GM15510 (cell line): ENCODE measurements around the gene DNAH8.

ENCODE experiments used
- POLR2A ChIP-seq: IDR thresholded peaks from 3 replicates; pipeline ENCODE4 v1.6.1; 2011; ENCODE audit warnings: borderline replicate concordance; ENCODE audit not compliant: insufficient read length; ENCODE audit errors: extremely low read depth

The DNAH8 gene

DNA sequence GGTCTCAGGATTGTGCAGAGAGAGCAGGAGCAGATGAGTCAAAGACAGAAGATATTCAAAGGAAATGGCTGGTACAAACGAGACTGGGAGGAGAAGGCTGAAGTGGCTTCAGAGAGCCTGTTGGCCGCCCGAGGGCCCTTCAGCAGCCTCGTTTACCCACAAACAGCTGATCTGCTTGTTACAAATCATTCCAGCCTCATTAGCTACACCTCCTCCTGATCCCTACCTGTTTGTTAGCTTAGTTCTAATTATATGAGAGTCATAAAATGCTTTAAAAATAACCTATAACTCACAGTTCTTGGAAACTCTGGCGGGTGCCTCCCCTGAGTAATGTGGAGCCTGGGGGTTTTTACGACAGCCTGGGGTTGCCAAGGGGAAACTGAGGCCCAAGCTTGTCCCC is 346.1 kb downstream of the DNAH8 start:
- TF ChIP-seq POLR2A, result no peak

DNA sequence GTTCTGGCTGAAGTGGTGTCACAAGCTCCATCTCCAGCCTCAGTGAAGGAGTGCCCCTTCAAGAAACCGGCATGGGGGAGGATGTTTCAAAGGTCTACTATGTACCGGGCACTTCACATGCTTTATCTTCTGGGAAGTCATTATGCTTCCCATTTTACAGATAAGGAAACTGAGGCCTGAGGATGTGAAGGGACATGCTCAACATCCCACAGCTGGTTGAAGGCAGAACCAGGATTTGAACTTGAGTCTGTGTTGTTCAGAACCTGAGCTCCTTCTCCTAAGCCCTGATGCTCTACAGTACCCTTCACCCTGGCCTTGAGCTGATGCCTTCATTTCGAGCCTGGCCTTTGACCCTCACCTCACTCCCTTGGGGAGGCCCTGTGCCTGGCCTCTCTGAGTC is 346.5 kb downstream of the DNAH8 start:
- no peak for TF ChIP-seq POLR2A

DNA sequence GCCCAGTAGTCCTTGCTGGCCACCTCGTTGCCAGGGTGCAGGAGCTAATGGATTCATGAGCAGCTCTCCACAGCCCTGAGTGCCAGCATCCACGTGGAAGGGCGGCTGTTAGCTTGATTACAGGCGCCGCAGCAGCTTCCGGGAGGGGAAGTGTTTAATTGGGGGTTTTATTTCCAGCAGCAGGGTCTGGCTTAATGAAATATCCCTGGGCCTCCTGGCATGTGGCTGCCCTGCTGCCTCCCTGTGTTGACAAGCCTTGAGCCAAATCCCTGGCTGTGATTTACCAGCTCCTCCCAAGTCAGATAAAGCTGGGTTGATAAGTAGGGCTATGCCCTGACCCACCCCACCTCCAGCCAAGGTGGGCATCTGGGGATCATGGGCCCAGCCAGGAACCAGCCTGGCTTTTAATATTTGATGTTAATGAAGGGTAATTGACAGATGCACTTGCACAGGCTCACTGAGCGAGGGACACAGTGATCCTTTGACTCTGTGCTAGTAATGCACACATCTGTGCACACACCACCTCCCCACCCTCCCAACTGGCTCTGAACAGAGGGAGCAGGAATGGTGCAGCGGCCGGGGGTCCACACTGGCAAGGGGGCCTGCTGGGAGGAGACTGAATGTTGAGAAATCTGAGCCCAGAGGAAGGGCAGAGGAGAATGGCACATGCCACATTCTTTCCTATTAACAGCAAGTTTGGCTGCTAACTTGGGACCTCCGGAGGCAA is 347.1 kb downstream of the DNAH8 start:
- TF ChIP-seq POLR2A, result no peak

DNA sequence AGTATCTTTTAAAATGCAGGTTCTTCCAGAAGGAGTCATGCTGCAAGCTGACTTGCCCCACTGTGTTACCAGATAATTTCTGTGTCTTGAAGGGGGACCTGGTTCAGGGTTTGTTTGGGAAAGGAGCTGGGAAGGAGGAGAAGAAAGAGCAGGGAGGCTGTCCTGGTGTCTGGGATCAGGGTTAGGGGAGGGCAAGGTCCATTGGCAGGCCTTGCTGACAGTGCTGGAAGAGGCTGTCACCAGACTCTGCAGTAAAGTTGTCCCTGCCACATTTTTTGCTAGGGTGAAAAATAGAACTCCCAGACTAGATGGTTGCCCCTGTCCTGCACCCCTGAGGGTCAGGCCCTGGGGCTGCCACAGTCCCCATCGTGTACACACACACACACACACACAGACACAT is 348.4 kb downstream of the DNAH8 start:
- TF ChIP-seq POLR2A, result no peak

DNA sequence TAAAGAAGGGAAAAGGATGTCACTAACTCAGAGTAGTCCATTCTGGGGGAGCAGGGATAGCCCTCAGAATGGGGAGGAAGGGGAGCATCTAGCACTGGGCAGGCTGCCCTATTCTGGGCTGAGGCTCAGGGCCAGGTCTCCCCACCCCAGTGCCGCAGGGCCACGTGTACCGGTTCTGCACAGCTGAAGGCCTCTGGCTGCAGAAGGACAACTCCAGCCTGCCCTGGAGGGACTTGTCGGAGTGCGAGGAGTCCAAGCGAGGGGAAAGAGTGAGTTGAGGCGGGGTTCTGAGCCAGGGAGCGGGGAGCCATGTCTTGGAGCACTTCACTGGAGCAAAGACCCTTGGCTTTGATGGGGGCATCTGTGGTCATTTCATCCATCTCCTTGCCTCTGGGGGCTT is 350.4 kb downstream of the DNAH8 start:
- no peak for TF ChIP-seq POLR2A

DNA sequence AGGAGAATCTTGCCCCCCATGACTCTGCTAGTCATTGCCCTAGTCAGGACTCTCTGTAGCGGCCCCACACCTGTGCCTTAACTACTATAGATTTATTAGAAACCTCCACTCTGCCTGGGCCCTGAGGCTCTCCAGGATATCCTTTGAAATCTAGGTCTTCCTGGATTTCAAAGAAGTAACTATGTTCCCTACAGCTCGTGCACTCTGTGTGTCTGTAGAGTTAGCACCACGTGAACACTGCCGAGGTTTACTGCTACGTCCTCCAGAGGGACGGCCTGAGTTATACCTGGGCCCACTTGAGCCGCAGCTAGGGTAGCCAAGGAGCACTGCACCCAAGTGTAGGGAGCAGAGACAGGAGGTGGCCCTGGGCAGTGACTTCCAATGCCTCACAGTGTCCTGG is 353.3 kb downstream of the DNAH8 start:
- no peak for TF ChIP-seq POLR2A

DNA sequence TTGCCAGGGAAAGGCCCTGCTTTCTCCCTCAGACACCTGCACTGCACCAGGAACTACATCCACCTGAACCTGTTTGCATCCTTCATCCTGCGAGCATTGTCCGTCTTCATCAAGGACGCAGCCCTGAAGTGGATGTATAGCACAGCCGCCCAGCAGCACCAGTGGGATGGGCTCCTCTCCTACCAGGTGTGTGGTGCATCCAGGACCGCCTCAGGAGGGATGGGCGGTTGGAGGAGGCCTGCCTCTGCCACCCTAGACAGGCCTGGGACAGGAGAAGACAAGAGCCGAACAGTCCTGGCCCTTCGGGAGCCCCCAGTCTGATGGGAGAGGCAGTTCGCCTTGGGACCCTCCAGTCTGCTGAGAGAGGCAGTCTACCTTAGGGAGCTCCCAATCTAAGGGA is 357.7 kb downstream of the DNAH8 start:
- no peak for TF ChIP-seq POLR2A

DNA sequence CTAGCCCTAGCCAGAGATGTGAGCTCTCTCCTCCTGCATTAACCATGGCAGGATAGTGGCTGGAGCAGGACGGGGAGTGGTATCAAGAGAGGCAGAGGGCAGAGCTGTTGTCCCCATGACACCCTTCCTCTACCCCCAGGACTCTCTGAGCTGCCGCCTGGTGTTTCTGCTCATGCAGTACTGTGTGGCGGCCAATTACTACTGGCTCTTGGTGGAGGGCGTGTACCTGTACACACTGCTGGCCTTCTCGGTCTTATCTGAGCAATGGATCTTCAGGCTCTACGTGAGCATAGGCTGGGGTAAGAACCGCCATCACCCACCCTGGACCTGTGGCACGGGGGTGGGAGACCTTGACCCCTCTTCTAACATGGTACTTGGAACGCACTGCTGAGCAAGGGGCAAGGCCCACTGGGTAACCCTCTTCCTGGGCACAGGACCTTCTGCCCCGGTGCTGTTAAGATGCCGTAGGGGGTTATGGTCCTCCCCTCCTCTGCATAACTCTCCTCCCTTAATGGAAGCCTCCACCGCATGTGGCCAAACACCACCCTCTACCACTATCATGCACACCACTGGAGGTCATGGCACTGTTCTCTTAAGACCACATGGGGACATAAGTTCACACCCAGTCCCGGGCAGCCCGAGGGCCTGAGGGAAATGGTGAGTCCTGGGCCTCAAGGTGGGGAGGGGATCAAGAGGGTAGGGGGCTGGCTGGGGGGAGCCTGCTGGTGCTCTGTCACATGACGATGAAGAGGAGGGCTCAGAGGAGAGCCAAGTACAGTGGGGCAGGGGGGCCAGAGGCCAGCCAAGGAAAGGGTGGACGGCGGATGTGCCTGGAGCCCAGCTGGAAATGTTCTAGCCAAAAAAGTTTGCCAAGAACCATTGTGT is 358.6 kb downstream of the DNAH8 start:
- no peak for TF ChIP-seq POLR2A

DNA sequence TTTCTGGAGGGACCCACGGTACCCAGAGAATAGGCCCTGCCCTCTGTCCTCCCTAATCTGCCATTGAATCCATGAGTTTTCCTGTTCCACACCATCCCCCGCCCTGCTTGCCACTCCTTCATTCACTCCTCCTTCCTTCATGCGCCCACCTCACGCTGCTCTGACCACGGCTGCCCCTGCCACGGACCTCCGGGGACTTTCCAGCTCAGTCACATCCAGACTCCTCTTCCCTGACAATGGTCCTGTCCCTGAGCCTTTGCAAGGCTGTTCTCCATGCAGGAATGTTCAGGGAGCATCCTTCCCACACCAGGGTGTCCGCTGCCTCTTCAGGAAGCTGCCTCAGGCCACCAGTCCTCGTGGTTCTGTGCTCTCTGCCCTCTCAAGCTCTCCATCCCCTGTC is 359.4 kb downstream of the DNAH8 start:
- TF ChIP-seq POLR2A, result no peak

DNA sequence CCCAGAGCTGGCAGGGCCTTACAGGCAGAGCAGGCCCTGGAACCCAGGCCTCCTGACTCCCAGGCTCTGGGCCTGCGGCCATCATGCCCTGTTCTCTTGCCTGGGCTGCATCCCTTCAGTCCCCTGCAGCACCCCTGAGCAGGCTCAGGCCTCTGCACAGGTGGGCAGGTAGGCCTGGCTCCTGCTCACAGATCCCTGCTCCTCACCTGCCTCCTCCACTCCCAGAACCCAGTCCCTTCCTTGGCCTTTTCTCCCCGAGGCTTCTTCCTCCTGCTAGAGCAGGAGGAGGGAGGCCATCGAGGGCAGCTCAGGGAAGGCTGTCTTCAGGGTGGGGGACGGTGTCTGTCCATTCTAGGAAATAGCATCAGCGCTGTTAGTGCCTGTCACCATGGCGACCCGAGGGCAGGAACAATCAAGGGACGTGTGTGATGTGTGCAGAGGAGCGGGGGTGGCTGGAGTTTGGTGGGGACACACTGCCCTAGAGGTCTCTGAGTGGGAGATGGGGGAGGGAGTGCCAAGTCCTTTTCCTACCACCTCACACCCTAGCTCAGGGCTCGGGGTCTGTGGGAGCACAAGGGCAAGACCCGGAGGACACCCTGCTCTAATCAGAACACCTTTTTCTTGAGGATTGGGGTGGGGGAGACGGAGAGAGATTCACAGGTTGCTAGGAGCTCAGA is 360.0 kb downstream of the DNAH8 start:
- TF ChIP-seq POLR2A, result no peak

DNA sequence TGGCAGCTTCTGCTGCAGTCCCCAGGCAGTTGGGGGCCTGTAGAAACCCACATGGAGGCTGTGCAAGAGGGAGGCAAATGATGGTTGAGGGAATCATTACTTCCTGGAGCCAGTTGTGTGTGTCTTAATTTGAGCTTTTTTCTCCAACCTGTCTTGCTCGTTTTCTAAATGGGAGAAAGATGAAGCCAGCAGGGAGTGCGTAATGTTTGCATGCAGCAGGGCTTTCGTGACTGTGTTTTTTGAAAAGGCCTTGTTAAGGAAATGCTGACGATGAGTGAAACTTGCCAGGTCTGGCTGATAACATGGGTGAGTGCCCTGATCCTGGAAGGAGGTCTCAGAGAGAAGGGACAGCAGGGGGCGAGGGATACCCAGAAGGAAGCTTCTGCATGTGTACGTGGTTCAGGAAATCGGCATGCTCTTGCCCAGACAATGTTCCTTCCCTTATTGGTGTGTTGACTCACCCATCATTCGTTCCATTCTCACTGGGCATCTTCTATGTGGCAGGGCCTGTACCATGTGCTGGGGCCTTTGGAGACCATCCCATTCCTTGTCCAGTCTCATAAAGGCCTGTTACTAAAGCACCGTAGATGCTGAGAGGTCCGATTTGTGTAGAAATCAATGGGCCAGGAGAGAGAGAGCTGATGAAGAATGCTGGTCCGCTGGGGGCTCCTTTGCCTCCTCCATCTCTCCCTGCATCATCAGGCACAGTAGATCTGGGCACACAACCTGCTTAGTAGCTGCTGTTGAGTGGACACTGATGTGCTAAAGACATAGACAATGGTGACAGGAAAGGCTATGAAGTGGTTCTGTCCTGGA is 360.9 kb downstream of the DNAH8 start:
- no peak for TF ChIP-seq POLR2A

DNA sequence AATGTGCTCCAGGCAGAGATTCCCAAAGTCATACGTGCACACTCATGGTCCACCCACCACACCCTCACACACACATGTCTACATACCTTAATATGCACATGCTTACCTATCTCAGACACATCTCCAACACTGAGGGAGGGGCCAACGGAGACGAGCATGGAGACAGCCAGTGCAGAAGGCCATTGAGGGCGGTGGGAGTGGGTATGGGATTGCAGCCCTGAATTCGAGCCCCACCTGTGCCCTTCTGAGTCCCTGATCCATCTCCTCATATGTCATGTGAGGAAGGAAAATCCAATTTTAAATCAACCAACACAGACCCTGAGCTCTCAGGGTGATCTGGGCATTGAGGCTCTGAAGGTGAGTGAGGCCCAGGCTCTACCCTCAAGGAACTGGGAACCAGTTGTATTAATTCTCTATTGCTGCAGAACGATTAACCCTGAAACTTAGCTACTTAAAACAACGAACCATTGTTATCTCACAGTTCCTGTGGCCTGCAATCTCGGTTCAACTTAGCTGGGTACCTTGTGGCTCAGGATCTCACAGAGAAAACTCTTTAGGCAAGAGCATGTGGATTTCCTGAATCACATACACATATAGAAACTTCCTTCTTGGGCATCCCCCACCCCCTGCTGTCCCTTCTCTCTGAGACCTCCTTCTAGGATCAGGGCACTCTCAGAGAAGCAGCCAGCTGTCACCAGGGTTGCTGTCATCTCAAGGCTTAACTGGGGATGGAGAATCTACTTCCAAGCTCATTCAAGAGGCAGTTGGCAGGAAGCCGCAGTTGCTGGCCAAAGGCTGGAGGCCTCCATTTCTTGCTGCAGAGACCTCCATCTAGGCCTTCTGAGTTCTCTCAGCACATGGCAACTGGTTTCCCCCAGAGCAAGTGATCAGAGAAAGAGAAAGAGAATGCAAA is 361.8 kb downstream of the DNAH8 start:
- no peak for TF ChIP-seq POLR2A

DNA sequence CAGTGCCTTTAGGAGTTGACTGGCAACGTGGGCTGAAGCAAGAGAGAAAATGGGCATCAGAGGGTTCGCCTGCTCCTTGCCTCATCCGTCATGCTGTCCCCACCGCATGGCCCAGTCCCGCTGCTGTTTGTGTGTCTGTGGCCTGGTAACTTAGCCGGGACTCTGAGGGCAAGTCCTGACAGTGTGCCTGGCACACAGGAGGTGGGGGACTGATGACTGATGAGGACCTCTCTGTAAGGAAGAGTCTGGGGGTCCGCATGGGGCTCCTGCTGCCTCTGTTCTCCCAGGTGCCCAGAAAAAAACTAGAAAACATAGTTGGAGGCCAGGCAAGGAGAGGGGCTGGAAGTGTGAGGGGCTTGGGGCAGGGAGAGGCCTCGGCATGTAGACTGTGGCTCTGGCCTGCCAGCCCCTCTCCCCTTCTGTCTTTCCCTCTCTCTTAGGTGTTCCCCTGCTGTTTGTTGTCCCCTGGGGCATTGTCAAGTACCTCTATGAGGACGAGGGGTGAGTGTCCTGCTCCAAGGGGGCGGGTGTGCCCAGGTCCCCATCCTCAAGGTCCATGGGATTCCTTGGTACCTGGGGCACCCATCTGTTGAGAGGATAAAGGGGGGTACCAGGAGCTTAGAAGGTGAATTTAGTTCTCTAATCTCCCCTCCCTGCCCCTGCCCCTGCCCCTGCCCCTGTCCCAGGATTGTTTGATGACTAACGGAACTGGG is 362.9 kb downstream of the DNAH8 start:
- no peak for TF ChIP-seq POLR2A
